Measurements from ENCODE around the gene FAF2.

- TF ChIP-seq MXI1 (IDR thresholded peaks at IDR 0.05; ENCODE audit: low read depth, low read length) (no peak), ZNF274 (IDR thresholded peaks at IDR 0.05; ENCODE audit: insufficient read depth, insufficient read length) (no peak), FOXK2 (IDR thresholded peaks at IDR 0.05) (no peak)
Observed at GRCh38 chr5:176497852-176498251, 49.7 kb downstream of the FAF2 start.

Data from GM12878 (cell line).